Uterus (tissue), 4 donors: Measurements from ENCODE around the gene ARL4C. TPM values are rescaled to one million over a fixed set of nuclear protein-coding genes. Genes with fewer than 3 reads are reported as not detected.

Experiments
- DNase-seq, 2 donors: peaks; one replicate each; pipeline ENCODE4 v3.0.0-alpha.2; 2019 to 2020
- H3K27ac ChIP-seq, 2 donors: fragments of 200-600 bp; sonication (generic); 1 replicate in 1 of 2; 2 replicates in 1 of 2; pipeline ENCODE4 v1.5.1; 2016 to 2018
- H3K27me3 ChIP-seq, 2 donors: fragments of 200-600 bp; sonication (generic); one replicate each; pipeline ENCODE4 v1.5.1; 2018 to 2019; ENCODE audit warnings: control low read depth in 1 of 2
- H3K36me3 ChIP-seq, 2 donors: fragments of 200-600 bp; sonication (generic); one replicate each; pipeline ENCODE4 v1.5.1; 2019; ENCODE audit warnings: control low read depth in 1 of 2
- H3K4me1 ChIP-seq, 2 donors: fragments of 200-600 bp; sonication (generic); one replicate each; pipeline ENCODE4 v1.5.1; 2018 to 2019; ENCODE audit warnings: control low read depth in 1 of 2
- H3K4me3 ChIP-seq, 2 donors: fragments of 200-600 bp; sonication (generic); 1 replicate in 1 of 2; 2 replicates in 1 of 2; pipeline ENCODE4 v1.5.1; 2018 to 2019; ENCODE audit warnings: mild to moderate bottlenecking in 1 of 2
- H3K9me3 ChIP-seq, 2 donors: fragments of 200-600 bp; sonication (generic); one replicate each; pipeline ENCODE4 v1.5.1; 2019; ENCODE audit warnings: control low read depth in 1 of 2
- CTCF ChIP-seq, 4 experiments: fragments of 200-600 bp in 2 of 4; fragments of 450-650 bp in 2 of 4; sonication (generic) in 2 of 4; IDR thresholded peaks; one replicate each; pipeline ENCODE4 v1.5.1; 2016 to 2019; ENCODE audit warnings: antibody characterized with exemption in 4 of 4, mild to moderate bottlenecking in 2 of 4, moderate library complexity in 1 of 4
- POLR2A ChIP-seq, 2 donors: fragments of 450-650 bp; IDR thresholded peaks; one replicate each; pipeline ENCODE4 v1.6.1; 2016; ENCODE audit warnings: antibody characterized with exemption in 2 of 2, mild to moderate bottlenecking in 1 of 2, moderate library complexity in 1 of 2
- intact Hi-C: fragments of 100-400 bp; cut with DNase I; formaldehyde crosslinking; loops from one replicate; pipeline ENCODE4 v1.15.1; 2023; ENCODE audit warnings: low total_unique reads
- total RNA-seq, 4 donors: library from RNA; depleted of rRNA in 3 of 4; stranded (reverse); fragments of >200 nt in 3 of 4; gene quantifications; one replicate each; pipeline versions ENCODE4 v1.1.0 to v1.2.4, GENCODE V29; 2014 to 2023
- donor health status: DM: yes; HTN: yes; CAD: no.

The ARL4C gene
- total RNA-seq, 4 donors from 2014 or later = 3.0 to 15.6 (median 3.1) TPM; not detected in 1

GRCh38 chr2:234467289-234467688, 29.6 kb downstream of the ARL4C start:
- Histone ChIP-seq H3K4me1 (no peaks in the 10 kb centered on the region), H3K4me3 (no peak overlapping the region), H3K27me3 (no peaks in the 10 kb centered on the region), H3K9me3 (no peaks in the 10 kb centered on the region), H3K27ac (no peak overlapping the region), H3K36me3 (no peaks in the 10 kb centered on the region)
- no peak for DNase-seq
- intact Hi-C loops = no loop called here
- TF ChIP-seq CTCF (IDR thresholded peaks at IDR 0.05) = no peak
- TF ChIP-seq POLR2A (IDR thresholded peaks at IDR 0.05) = no peak

GRCh38 chr2:234464291-234464645, 32.6 kb downstream of the ARL4C start:
- H3K4me1 ChIP-seq = no peaks in the 10 kb centered on the region
- no peaks in the 10 kb centered on the region for H3K9me3 ChIP-seq
- H3K27me3 ChIP-seq = no peaks in the 10 kb centered on the region
- intact Hi-C loops = no loop called here
- no peak overlapping the region for H3K4me3 ChIP-seq
- no peak for DNase-seq
- H3K27ac ChIP-seq = no peak overlapping the region
- H3K36me3 ChIP-seq = no peaks in the 10 kb centered on the region
- TF ChIP-seq POLR2A (IDR thresholded peaks at IDR 0.05) = no peak
- no peak for TF ChIP-seq CTCF (IDR thresholded peaks at IDR 0.05)

- H3K4me3 ChIP-seq = no peak overlapping the region
- no peak overlapping the region for H3K27ac ChIP-seq
- DNase-seq = no peak
- H3K9me3 ChIP-seq = no peaks in the 10 kb centered on the region
- H3K27me3 ChIP-seq = no peaks in the 10 kb centered on the region
- intact Hi-C loops = no loop called here
- no peaks in the 10 kb centered on the region for H3K36me3 ChIP-seq
- no peak for TF ChIP-seq CTCF (IDR thresholded peaks at IDR 0.05)
- TF ChIP-seq POLR2A (IDR thresholded peaks at IDR 0.05) = no peak
- H3K4me1 ChIP-seq = no peaks in the 10 kb centered on the region
These were observed 33.1 kb downstream of the ARL4C start for GRCh38 chr2:234463626-234464290.

- H3K4me1 ChIP-seq = no peaks in the 10 kb centered on the region
- no peak overlapping the region for H3K27ac ChIP-seq
- DNase-seq = no peak
- TF ChIP-seq POLR2A (IDR thresholded peaks at IDR 0.05) (no peak), CTCF (IDR thresholded peaks at IDR 0.05) (no peak)
- no peaks in the 10 kb centered on the region for H3K27me3 ChIP-seq
- no peaks in the 10 kb centered on the region for H3K9me3 ChIP-seq
- H3K4me3 ChIP-seq = no peak overlapping the region
- H3K36me3 ChIP-seq = no peaks in the 10 kb centered on the region
- intact Hi-C loops = no loop called here
These were observed 34.5 kb downstream of the ARL4C start for GRCh38 chr2:234462218-234462992.

GRCh38 chr2:234459401-234460009, 37.4 kb downstream of the ARL4C start:
- no peak for DNase-seq
- H3K27me3 ChIP-seq = no peaks in the 10 kb centered on the region
- no peak overlapping the region for H3K27ac ChIP-seq
- TF ChIP-seq CTCF (IDR thresholded peaks at IDR 0.05) (no peak), POLR2A (IDR thresholded peaks at IDR 0.05) (no peak)
- H3K9me3 ChIP-seq = no peaks in the 10 kb centered on the region
- H3K4me3 ChIP-seq = no peak overlapping the region
- intact Hi-C loops = no loop called here
- no peaks in the 10 kb centered on the region for H3K4me1 ChIP-seq
- H3K36me3 ChIP-seq = no peaks in the 10 kb centered on the region
